ENCODE data around the gene CBX2.
A peak's percentile ranks its signal among the peaks of the same experiment; 100 is the strongest.

Gene CBX2

DNA sequence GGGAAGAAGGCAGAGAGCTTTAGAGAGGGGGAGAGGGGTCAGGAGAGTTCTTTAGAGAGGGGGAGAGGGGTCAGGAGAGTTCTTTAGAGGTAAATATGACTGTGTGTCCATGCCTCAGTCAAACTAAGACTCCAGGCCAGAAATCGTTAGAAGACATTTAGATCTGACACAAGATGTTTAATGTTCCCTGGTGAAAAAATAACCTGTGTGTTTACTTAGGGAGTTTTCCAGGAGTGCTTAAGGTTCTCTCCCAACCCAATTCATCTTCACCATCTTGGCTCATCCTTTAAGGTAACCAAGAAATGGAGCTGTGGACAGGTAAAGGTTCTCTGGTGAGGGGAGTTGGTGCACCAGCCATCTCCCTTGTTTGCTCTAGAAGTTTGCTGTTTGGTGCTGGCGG, 51.5 kb downstream of the CBX2 start:
- H3K27ac ChIP-seq (ENCODE audit: low read depth, low read length), result no peak overlapping the region
- peaks cover 98% of the 10 kb centered on the region for H3K27me3 ChIP-seq (ENCODE audit: control insufficient read depth, insufficient read depth, low read length)
- no peaks in the 10 kb centered on the region for H3K9me3 ChIP-seq (ENCODE audit: control insufficient read depth, insufficient read depth, low read length)
- no peaks in the 10 kb centered on the region for H3K36me3 ChIP-seq (ENCODE audit: control insufficient read depth, insufficient read depth, low read length)
- peaks cover 10% of the 10 kb centered on the region for H3K4me1 ChIP-seq (ENCODE audit: control insufficient read depth, insufficient read depth, low read length)
- no peak overlapping the region for H3K9ac ChIP-seq (ENCODE audit: low read depth, low read length)
- no peak overlapping the region for H3K4me3 ChIP-seq (ENCODE audit: low read depth, low read length)

DNA sequence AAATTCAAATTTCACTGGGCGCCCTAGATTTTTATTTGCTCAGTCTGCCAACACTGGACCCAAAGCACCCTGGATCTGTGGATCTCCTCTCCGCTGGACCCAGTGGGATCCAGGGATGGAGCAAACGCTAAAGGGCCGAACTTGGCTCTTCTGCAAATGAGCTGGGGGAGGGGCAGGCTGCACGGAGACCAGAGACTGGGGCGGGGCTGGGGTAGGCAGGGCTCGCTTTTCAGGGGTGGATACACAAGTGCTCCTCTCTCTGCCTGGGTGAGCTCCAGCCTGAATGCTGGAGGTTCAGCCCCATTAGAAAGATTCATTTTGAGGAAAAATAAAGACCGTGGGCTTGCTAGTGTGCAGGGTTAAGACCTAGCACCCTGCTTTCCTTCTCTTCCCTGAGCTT, 52.4 kb downstream of the CBX2 start:
- peaks cover 98% of the 10 kb centered on the region for H3K27me3 ChIP-seq (ENCODE audit: control insufficient read depth, insufficient read depth, low read length)
- H3K27ac ChIP-seq (ENCODE audit: low read depth, low read length), result no peak overlapping the region
- peaks cover 16% of the 10 kb centered on the region for H3K4me1 ChIP-seq (ENCODE audit: control insufficient read depth, insufficient read depth, low read length)
- no peak overlapping the region for H3K9ac ChIP-seq (ENCODE audit: low read depth, low read length)
- H3K4me3 ChIP-seq (ENCODE audit: low read depth, low read length), result no peak overlapping the region
- H3K36me3 ChIP-seq (ENCODE audit: control insufficient read depth, insufficient read depth, low read length), result no peaks in the 10 kb centered on the region
- H3K9me3 ChIP-seq (ENCODE audit: control insufficient read depth, insufficient read depth, low read length), result no peaks in the 10 kb centered on the region

DNA sequence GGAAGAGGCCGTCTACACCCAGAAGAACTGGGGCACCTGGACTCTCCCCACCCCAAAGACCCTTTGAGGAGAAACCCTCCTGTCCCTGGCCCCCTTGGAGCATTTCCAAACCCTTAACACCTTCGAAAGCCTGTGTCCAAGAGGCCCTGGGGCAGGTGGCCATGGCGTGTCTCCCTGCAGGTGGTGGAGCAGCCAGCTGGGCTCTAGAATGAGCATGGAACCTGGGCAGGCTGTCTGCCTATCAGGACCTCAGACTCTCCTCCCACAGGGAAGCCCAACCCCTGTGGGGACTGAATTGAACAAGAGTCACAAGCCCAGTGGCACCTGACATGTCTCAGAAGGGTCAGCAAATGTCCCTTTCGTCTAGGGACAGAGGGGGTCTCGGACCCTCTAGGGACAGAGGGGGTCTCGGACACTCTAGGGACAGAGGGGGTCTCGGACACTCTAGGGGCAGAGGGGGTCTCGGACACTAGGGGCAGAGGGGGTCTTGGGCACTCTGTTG, 52.9 kb downstream of the CBX2 start:
- no peaks in the 10 kb centered on the region for H3K9me3 ChIP-seq (ENCODE audit: control insufficient read depth, insufficient read depth, low read length)
- H3K9ac ChIP-seq (ENCODE audit: low read depth, low read length), result no peak overlapping the region
- H3K27me3 ChIP-seq (ENCODE audit: control insufficient read depth, insufficient read depth, low read length), result peaks cover 98% of the 10 kb centered on the region
- H3K27ac ChIP-seq (ENCODE audit: low read depth, low read length), result no peak overlapping the region
- no peak overlapping the region for H3K4me3 ChIP-seq (ENCODE audit: low read depth, low read length)
- peaks cover 21% of the 10 kb centered on the region for H3K4me1 ChIP-seq (ENCODE audit: control insufficient read depth, insufficient read depth, low read length)
- H3K36me3 ChIP-seq (ENCODE audit: control insufficient read depth, insufficient read depth, low read length), result no peaks in the 10 kb centered on the region

DNA sequence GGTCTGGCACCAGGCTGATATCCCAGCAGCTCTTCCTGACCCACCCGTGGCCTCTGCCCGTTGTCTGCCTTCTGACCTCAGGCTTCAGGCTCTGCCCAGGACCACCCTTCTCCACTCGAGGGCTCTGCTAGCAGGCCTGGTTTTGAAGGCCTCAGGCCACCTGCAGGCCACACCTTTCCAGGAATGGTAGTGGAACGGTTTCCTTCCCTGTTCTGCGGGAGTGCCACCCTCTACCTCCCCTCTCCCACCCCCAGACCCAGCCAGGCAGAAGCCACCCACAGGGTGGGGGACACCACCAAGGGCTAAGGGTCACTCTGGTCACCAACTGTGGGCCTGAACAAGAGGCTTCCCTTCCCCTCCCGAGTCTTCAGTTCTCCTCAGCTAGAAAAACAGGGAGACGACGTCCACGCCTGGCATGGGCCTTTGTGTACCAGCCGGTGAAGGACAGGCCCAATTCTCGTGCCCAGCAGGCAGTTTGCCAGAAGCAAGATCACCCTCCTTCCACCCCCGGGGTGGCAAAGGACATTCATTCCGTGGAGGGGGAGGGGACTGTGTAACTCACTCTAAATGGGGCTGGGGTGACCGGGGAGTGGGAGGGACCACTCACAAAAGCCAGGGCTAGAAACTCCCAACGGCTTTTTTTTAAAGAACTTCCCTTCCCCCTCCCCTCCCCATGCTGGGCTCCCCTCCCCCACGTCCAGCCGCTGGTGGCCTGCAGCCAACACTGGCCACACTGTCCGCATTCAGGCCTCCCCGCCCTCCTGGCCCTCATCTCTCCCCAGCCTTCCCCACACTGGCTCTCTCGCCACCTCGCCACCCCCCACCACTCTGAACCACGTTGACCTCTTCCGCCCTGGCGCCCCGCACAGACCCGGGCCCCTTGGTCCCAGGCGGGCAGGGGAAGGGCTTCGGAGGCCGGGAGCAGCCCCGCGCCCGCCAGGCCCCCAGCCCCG, 53.6 kb downstream of the CBX2 start:
- Histone ChIP-seq H3K27ac (ENCODE audit: low read depth, low read length) (no peak overlapping the region), H3K4me1 (ENCODE audit: control insufficient read depth, insufficient read depth, low read length) (peaks cover 26% of the 10 kb centered on the region), H3K9ac (ENCODE audit: low read depth, low read length) (no peak overlapping the region), H3K36me3 (ENCODE audit: control insufficient read depth, insufficient read depth, low read length) (no peaks in the 10 kb centered on the region), H3K9me3 (ENCODE audit: control insufficient read depth, insufficient read depth, low read length) (no peaks in the 10 kb centered on the region), H3K4me3 (ENCODE audit: low read depth, low read length) (peak overlapping the region; percentile 42; the same call in 1 of the 2 replicates), H3K27me3 (ENCODE audit: control insufficient read depth, insufficient read depth, low read length) (peaks cover 96% of the 10 kb centered on the region)

DNA sequence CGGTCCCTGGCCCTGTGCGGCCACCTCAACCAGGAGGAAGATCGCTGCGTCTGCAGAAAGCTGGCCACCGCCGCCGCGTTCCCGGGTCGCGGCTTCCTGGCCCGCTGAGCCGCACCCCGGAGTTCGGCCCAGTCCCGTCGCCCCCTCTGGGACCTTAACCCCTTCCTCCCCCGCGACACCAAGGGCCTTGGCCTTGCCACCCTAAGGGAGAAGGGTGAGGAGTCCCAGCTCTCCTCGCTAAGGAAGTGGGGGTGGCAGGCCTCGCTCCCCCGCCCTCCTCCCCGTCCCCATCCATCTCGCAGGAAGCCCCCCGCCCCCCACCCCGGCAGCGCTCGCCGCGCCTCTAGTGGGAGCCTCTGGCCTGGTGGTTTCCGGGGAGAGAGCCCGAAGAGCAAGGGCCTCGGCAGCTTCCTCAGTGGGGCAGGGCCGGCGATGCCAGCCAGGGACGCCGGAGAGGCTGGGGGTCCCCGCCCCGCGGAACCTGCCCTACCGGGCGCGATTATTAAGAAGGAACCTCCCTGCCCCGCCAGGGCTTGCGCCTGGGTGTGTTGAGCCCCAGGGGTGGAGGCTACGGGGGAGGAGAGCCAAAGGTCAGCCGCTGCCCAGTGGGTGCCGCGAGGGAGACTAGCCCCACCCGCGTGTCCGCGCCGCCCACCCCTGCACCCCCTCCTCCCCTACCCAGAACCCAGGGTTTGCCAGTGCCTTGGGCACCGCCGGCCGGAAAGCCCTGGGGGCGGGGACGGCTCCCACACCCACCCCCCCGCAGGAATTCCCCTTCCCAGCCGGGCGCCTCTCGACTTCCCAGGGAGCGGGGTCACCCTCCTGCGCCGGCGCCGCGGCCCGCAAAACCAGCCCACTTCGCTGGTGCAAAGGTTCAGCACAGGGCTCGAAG, 54.5 kb downstream of the CBX2 start:
- H3K9ac ChIP-seq (ENCODE audit: low read depth, low read length), result no peak overlapping the region
- H3K4me1 ChIP-seq (ENCODE audit: control insufficient read depth, insufficient read depth, low read length), result peaks cover 35% of the 10 kb centered on the region
- H3K9me3 ChIP-seq (ENCODE audit: control insufficient read depth, insufficient read depth, low read length), result no peaks in the 10 kb centered on the region
- no peak overlapping the region for H3K27ac ChIP-seq (ENCODE audit: low read depth, low read length)
- peak overlapping the region; percentile 42 for H3K4me3 ChIP-seq (ENCODE audit: low read depth, low read length)
- no peaks in the 10 kb centered on the region for H3K36me3 ChIP-seq (ENCODE audit: control insufficient read depth, insufficient read depth, low read length)
- peaks cover 96% of the 10 kb centered on the region for H3K27me3 ChIP-seq (ENCODE audit: control insufficient read depth, insufficient read depth, low read length)

DNA sequence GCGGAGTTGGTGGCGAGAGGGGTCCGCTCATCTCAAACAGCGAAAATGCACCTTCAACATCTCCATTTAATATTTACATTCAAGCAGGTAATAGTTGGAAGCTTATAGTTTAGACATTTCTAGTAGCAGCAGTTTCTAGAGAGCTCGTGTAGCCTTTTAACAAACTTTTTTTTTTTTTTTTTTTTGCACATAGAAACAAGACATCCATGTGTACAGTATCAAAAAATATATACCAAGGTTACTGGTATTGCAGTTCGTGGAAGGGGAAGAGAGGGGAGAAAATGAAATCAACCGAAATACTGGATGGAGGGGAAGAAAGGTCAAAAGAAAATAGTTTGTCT, 55.1 kb downstream of the CBX2 start:
- peaks cover 98% of the 10 kb centered on the region for H3K27me3 ChIP-seq (ENCODE audit: control insufficient read depth, insufficient read depth, low read length)
- H3K36me3 ChIP-seq (ENCODE audit: control insufficient read depth, insufficient read depth, low read length), result no peaks in the 10 kb centered on the region
- no peaks in the 10 kb centered on the region for H3K9me3 ChIP-seq (ENCODE audit: control insufficient read depth, insufficient read depth, low read length)
- H3K9ac ChIP-seq (ENCODE audit: low read depth, low read length), result no peak overlapping the region
- no peak overlapping the region for H3K27ac ChIP-seq (ENCODE audit: low read depth, low read length)
- peaks cover 41% of the 10 kb centered on the region for H3K4me1 ChIP-seq (ENCODE audit: control insufficient read depth, insufficient read depth, low read length)
- peak overlapping the region; percentile 33 for H3K4me3 ChIP-seq (ENCODE audit: low read depth, low read length)

DNA sequence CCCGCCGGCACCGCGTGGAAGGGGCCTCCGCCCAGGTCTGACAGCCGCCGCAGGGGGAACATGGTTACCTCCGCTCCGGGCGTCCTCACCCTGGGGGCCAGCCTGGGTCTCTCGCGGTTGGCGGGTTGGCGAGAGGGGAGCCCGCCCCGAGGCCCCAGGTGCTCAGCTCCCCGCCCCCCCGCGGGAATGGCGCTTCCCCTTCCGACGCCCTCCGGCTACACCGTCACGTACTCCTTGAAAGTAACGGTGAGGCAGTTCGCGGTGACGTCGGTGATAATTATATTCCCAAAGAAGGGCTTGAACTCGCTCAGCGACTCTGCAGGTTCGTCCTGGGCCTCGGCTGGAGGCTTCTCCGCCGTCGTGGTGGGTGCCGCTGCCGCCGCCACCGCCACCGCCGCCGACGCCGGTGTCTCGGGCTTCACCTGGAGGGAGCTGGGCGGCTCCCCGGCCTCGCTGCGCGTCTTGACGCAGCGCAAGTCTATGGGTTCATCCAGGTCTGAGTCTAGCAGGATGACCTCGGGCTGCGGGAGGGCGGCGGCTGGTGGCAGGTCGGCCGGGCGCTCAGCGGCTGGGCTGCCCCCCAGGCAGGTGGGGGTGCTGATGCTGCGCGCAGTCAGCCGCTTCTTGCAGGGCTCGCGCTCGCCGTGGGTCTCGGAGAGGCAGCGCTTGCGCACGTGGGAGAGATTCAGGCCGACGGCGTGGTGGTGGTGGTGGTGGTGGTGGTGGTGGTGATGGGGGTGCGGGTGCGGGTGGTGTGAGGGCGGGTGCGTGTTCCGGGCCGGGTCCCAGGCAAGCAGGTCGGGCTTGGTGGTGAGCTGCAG, 56.0 kb downstream of the CBX2 start:
- Histone ChIP-seq H3K36me3 (ENCODE audit: control insufficient read depth, insufficient read depth, low read length) (no peaks in the 10 kb centered on the region), H3K27ac (ENCODE audit: low read depth, low read length) (no peak overlapping the region), H3K4me3 (ENCODE audit: low read depth, low read length) (no peak overlapping the region; the same call in 1 of the 2 replicates), H3K27me3 (ENCODE audit: control insufficient read depth, insufficient read depth, low read length) (peaks cover 94% of the 10 kb centered on the region), H3K9ac (ENCODE audit: low read depth, low read length) (no peak overlapping the region), H3K9me3 (ENCODE audit: control insufficient read depth, insufficient read depth, low read length) (no peaks in the 10 kb centered on the region), H3K4me1 (ENCODE audit: control insufficient read depth, insufficient read depth, low read length) (peaks cover 44% of the 10 kb centered on the region)

DNA sequence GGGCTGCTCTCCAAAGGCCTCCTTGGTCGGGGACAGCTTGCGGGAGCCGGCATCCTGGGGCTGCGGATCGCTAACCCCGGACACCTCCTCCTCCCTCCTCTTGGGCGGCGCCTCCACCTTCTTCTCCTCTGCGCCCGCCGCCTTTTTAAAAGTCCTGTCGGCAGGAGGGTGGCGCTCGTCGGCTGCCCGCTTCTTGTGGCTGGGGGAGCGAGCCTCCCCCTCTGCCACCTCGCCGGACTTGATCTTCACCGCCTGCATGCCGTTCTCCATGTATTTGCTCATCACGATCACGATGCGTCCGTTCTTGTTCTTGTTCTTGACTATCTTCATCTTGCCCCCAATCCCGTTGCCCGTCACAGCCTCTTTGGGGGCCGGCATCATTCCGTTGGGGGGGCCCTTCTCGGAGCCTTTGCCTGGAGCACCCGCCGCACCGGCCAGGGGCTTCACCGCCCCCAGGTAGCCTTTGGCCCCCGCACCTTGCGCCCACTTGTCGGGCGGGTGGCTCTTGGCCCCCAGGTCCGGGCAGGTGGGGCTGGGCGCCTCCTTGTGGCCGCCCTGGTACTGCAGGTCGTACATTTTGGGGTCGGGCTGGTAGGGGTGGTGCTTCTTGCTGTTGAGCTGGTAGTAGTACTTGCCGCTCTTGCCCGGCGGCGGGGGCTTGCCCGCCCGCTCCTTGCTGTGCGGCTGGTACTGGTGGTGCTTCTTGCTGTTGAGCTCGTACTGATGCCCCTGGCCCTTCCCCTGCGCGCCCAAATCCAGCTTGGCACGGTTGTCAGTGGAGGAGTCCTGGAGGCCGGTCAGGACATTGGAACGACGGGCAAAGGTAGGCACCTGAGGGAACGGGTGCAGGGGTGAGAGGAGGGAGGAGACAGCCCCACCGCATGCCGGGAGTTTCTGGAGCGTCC, 56.9 kb downstream of the CBX2 start:
- H3K27me3 ChIP-seq (ENCODE audit: control insufficient read depth, insufficient read depth, low read length), result peaks cover 89% of the 10 kb centered on the region
- H3K9me3 ChIP-seq (ENCODE audit: control insufficient read depth, insufficient read depth, low read length), result no peaks in the 10 kb centered on the region
- peak overlapping the region; percentile 30; the same call in 1 of the 2 replicates for H3K4me3 ChIP-seq (ENCODE audit: low read depth, low read length)
- no peak overlapping the region for H3K27ac ChIP-seq (ENCODE audit: low read depth, low read length)
- H3K4me1 ChIP-seq (ENCODE audit: control insufficient read depth, insufficient read depth, low read length), result peaks cover 44% of the 10 kb centered on the region
- no peak overlapping the region for H3K9ac ChIP-seq (ENCODE audit: low read depth, low read length)
- no peaks in the 10 kb centered on the region for H3K36me3 ChIP-seq (ENCODE audit: control insufficient read depth, insufficient read depth, low read length)

DNA sequence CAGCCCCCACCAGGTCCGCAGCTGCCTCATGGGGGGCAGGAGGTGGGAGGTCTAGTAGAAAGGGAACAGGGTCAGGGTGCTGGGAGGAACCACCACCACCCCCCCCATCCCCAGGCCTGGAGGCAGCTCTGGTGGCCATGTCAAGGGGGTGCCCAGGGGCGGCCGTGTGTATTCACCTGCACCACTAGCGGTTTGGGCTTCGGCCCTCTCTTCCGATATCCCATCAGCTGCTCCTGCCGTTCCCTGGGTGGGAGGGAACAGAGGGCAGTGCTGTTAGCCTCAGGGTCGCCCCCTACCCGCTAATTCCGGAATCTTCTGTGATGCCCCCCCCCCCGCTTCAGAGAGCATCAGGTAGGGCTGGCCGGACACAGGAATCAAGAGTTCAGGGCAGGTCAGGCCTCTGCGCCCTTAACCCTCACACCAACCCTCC, 57.5 kb downstream of the CBX2 start:
- Histone ChIP-seq H3K9me3 (ENCODE audit: control insufficient read depth, insufficient read depth, low read length) (no peaks in the 10 kb centered on the region), H3K27ac (ENCODE audit: low read depth, low read length) (no peak overlapping the region), H3K27me3 (ENCODE audit: control insufficient read depth, insufficient read depth, low read length) (peaks cover 89% of the 10 kb centered on the region), H3K36me3 (ENCODE audit: control insufficient read depth, insufficient read depth, low read length) (no peaks in the 10 kb centered on the region), H3K9ac (ENCODE audit: low read depth, low read length) (no peak overlapping the region), H3K4me3 (ENCODE audit: low read depth, low read length) (peak overlapping the region; percentile 46; the same call in 1 of the 2 replicates), H3K4me1 (ENCODE audit: control insufficient read depth, insufficient read depth, low read length) (peaks cover 42% of the 10 kb centered on the region)
